ENCODE data around the gene C12orf60. TPM values are rescaled to one million over a fixed set of nuclear protein-coding genes. Genes with fewer than 3 reads are reported as not detected.

The C12orf60 gene
- total and polyA plus RNA-seq, 9 donors, result 0.85 to 1.6 (median 1.4) TPM

GRCh38 chr12:14776236-14776961 is 27.1 kb upstream of the C12orf60 start:
- no CpG with 5 or more reads among the region's 5 CpGs for WGBS (ENCODE audit: insufficient coverage)
- no peaks in the 10 kb centered on the region for H3K27me3 ChIP-seq (ENCODE audit: control insufficient read depth, insufficient read depth, low read length)
- H3K27ac ChIP-seq (ENCODE audit: low read length), result no peak overlapping the region
- no peaks in the 10 kb centered on the region for H3K36me3 ChIP-seq (ENCODE audit: control insufficient read depth, insufficient read depth, low read length)
- peaks cover 12% of the 10 kb centered on the region for H3K4me1 ChIP-seq (ENCODE audit: control insufficient read depth, insufficient read depth, low read length)
- no peak for DNase-seq
- H3K9me3 ChIP-seq (replicated peaks; ENCODE audit: control insufficient read depth, low read depth, low read length), result no peaks in the 10 kb centered on the region
- H3K4me3 ChIP-seq (ENCODE audit: low read length), result no peak overlapping the region

- Histone ChIP-seq H3K4me1 (ENCODE audit: control insufficient read depth, insufficient read depth, low read length) (peaks cover 12% of the 10 kb centered on the region), H3K27me3 (ENCODE audit: control insufficient read depth, insufficient read depth, low read length) (no peaks in the 10 kb centered on the region), H3K27ac (ENCODE audit: low read length) (no peak overlapping the region), H3K36me3 (ENCODE audit: control insufficient read depth, insufficient read depth, low read length) (no peaks in the 10 kb centered on the region), H3K9me3 (replicated peaks; ENCODE audit: control insufficient read depth, low read depth, low read length) (no peaks in the 10 kb centered on the region), H3K4me3 (ENCODE audit: low read length) (no peak overlapping the region)
- no peak for DNase-seq
- WGBS (ENCODE audit: insufficient coverage), result no CpG with 5 or more reads among the region's 3 CpGs
Measured at GRCh38 chr12:14777271-14777670, 26.2 kb upstream of the C12orf60 start.

- peaks cover 5% of the 10 kb centered on the region for H3K4me1 ChIP-seq (ENCODE audit: control insufficient read depth, insufficient read depth, low read length)
- WGBS (ENCODE audit: insufficient coverage), result 100% methylated on average over 1 of the region's 2 CpGs
- H3K36me3 ChIP-seq (ENCODE audit: control insufficient read depth, insufficient read depth, low read length), result no peaks in the 10 kb centered on the region
- H3K27me3 ChIP-seq (ENCODE audit: control insufficient read depth, insufficient read depth, low read length), result no peaks in the 10 kb centered on the region
- no peak for DNase-seq
- no peaks in the 10 kb centered on the region for H3K9me3 ChIP-seq (replicated peaks; ENCODE audit: control insufficient read depth, low read depth, low read length)
- no peak overlapping the region for H3K4me3 ChIP-seq (ENCODE audit: low read length)
- no peak overlapping the region for H3K27ac ChIP-seq (ENCODE audit: low read length)
Measured at GRCh38 chr12:14779834-14780233, 23.6 kb upstream of the C12orf60 start.

- H3K9me3 ChIP-seq (replicated peaks; ENCODE audit: control insufficient read depth, low read depth, low read length), result no peaks in the 10 kb centered on the region
- H3K27me3 ChIP-seq (ENCODE audit: control insufficient read depth, insufficient read depth, low read length), result no peaks in the 10 kb centered on the region
- H3K4me3 ChIP-seq (ENCODE audit: low read length), result no peak overlapping the region
- no peaks in the 10 kb centered on the region for H3K36me3 ChIP-seq (ENCODE audit: control insufficient read depth, insufficient read depth, low read length)
- H3K4me1 ChIP-seq (ENCODE audit: control insufficient read depth, insufficient read depth, low read length), result peaks cover 2% of the 10 kb centered on the region
- no peak for DNase-seq
- no CpG with 5 or more reads among the region's 3 CpGs for WGBS (ENCODE audit: insufficient coverage)
- H3K27ac ChIP-seq (ENCODE audit: low read length), result no peak overlapping the region
Measured at GRCh38 chr12:14780859-14781258, 22.6 kb upstream of the C12orf60 start.

- H3K27ac ChIP-seq (ENCODE audit: low read length), result no peak overlapping the region
- WGBS (ENCODE audit: insufficient coverage), result no CpG with 5 or more reads among the region's 2 CpGs
- no peaks in the 10 kb centered on the region for H3K27me3 ChIP-seq (ENCODE audit: control insufficient read depth, insufficient read depth, low read length)
- H3K9me3 ChIP-seq (replicated peaks; ENCODE audit: control insufficient read depth, low read depth, low read length), result no peaks in the 10 kb centered on the region
- no peak for DNase-seq
- no peaks in the 10 kb centered on the region for H3K36me3 ChIP-seq (ENCODE audit: control insufficient read depth, insufficient read depth, low read length)
- no peaks in the 10 kb centered on the region for H3K4me1 ChIP-seq (ENCODE audit: control insufficient read depth, insufficient read depth, low read length)
- H3K4me3 ChIP-seq (ENCODE audit: low read length), result no peak overlapping the region
Measured at GRCh38 chr12:14781563-14781962, 21.9 kb upstream of the C12orf60 start.

- no peak overlapping the region for H3K27ac ChIP-seq (ENCODE audit: low read length)
- H3K9me3 ChIP-seq (replicated peaks; ENCODE audit: control insufficient read depth, low read depth, low read length), result no peaks in the 10 kb centered on the region
- H3K4me1 ChIP-seq (ENCODE audit: control insufficient read depth, insufficient read depth, low read length), result no peaks in the 10 kb centered on the region
- no peaks in the 10 kb centered on the region for H3K27me3 ChIP-seq (ENCODE audit: control insufficient read depth, insufficient read depth, low read length)
- H3K36me3 ChIP-seq (ENCODE audit: control insufficient read depth, insufficient read depth, low read length), result peaks cover 6% of the 10 kb centered on the region
- no peak for DNase-seq
- H3K4me3 ChIP-seq (ENCODE audit: low read length), result no peak overlapping the region
Measured at GRCh38 chr12:14782756-14783155, 20.7 kb upstream of the C12orf60 start.

GRCh38 chr12:14784471-14784870 is 19.0 kb upstream of the C12orf60 start:
- Histone ChIP-seq H3K9me3 (replicated peaks; ENCODE audit: control insufficient read depth, low read depth, low read length) (no peaks in the 10 kb centered on the region), H3K4me1 (ENCODE audit: control insufficient read depth, insufficient read depth, low read length) (no peaks in the 10 kb centered on the region), H3K27me3 (ENCODE audit: control insufficient read depth, insufficient read depth, low read length) (no peaks in the 10 kb centered on the region), H3K4me3 (ENCODE audit: low read length) (no peak overlapping the region), H3K36me3 (ENCODE audit: control insufficient read depth, insufficient read depth, low read length) (peaks cover 18% of the 10 kb centered on the region), H3K27ac (ENCODE audit: low read length) (no peak overlapping the region)
- no CpG with 5 or more reads among the region's 2 CpGs for WGBS (ENCODE audit: insufficient coverage)
- DNase-seq, result peak; percentile 43

- Histone ChIP-seq H3K4me3 (ENCODE audit: low read length) (no peak overlapping the region), H3K9me3 (replicated peaks; ENCODE audit: control insufficient read depth, low read depth, low read length) (no peaks in the 10 kb centered on the region), H3K4me1 (ENCODE audit: control insufficient read depth, insufficient read depth, low read length) (no peaks in the 10 kb centered on the region), H3K27ac (ENCODE audit: low read length) (no peak overlapping the region), H3K36me3 (ENCODE audit: control insufficient read depth, insufficient read depth, low read length) (peaks cover 25% of the 10 kb centered on the region), H3K27me3 (ENCODE audit: control insufficient read depth, insufficient read depth, low read length) (no peaks in the 10 kb centered on the region)
- no CpG with 5 or more reads among the region's 3 CpGs for WGBS (ENCODE audit: insufficient coverage)
- DNase-seq, result no peak
Measured at GRCh38 chr12:14785568-14785967, 17.9 kb upstream of the C12orf60 start.

- no peak for DNase-seq
- no peaks in the 10 kb centered on the region for H3K4me1 ChIP-seq (ENCODE audit: control insufficient read depth, insufficient read depth, low read length)
- H3K9me3 ChIP-seq (replicated peaks; ENCODE audit: control insufficient read depth, low read depth, low read length), result no peaks in the 10 kb centered on the region
- H3K27ac ChIP-seq (ENCODE audit: low read length), result no peak overlapping the region
- H3K4me3 ChIP-seq (ENCODE audit: low read length), result no peak overlapping the region
- H3K27me3 ChIP-seq (ENCODE audit: control insufficient read depth, insufficient read depth, low read length), result no peaks in the 10 kb centered on the region
- 60% methylated on average over 1 of the region's 4 CpGs for WGBS (ENCODE audit: insufficient coverage)
- H3K36me3 ChIP-seq (ENCODE audit: control insufficient read depth, insufficient read depth, low read length), result peaks cover 46% of the 10 kb centered on the region
Measured at GRCh38 chr12:14795028-14795448, 8.4 kb upstream of the C12orf60 start.

GRCh38 chr12:14802247-14802646 is 1.2 kb upstream of the C12orf60 start:
- Histone ChIP-seq H3K27me3 (ENCODE audit: control insufficient read depth, insufficient read depth, low read length) (no peaks in the 10 kb centered on the region), H3K9me3 (replicated peaks; ENCODE audit: control insufficient read depth, low read depth, low read length) (no peaks in the 10 kb centered on the region), H3K36me3 (ENCODE audit: control insufficient read depth, insufficient read depth, low read length) (peaks cover 15% of the 10 kb centered on the region), H3K4me3 (ENCODE audit: low read length) (peak overlapping the region; percentile 95), H3K27ac (ENCODE audit: low read length) (no peak overlapping the region), H3K4me1 (ENCODE audit: control insufficient read depth, insufficient read depth, low read length) (peaks cover 2% of the 10 kb centered on the region)
- DNase-seq, result no peak
- 20% methylated on average over 1 of the region's 4 CpGs for WGBS (ENCODE audit: insufficient coverage)

GRCh38 chr12:14802721-14803010 is 804 bp upstream of the C12orf60 start:
- 0% methylated on average over 6 of the region's 7 CpGs for WGBS (ENCODE audit: insufficient coverage)
- Histone ChIP-seq H3K27ac (ENCODE audit: low read length) (peak overlapping the region; percentile 95), H3K27me3 (ENCODE audit: control insufficient read depth, insufficient read depth, low read length) (no peaks in the 10 kb centered on the region), H3K36me3 (ENCODE audit: control insufficient read depth, insufficient read depth, low read length) (peaks cover 11% of the 10 kb centered on the region), H3K4me1 (ENCODE audit: control insufficient read depth, insufficient read depth, low read length) (peaks cover 2% of the 10 kb centered on the region), H3K4me3 (ENCODE audit: low read length) (peak overlapping the region; percentile 95), H3K9me3 (replicated peaks; ENCODE audit: control insufficient read depth, low read depth, low read length) (no peaks in the 10 kb centered on the region)
- no peak for DNase-seq
